Ecto neural progenitor cell (in vitro differentiated cells): Measurements from ENCODE around the gene SARS1.
"Not testable (repeated sequence)": the region's sequence is repeated elsewhere in the genome, so short reads cannot be mapped to it uniquely, and the experiment has no call there.

Experiments used
- DNase-seq: peaks from one replicate; pipeline ENCODE4 v3.0.0-alpha.2; 2018; ENCODE audit warnings: low spot score

SARS1 gene, protein sequence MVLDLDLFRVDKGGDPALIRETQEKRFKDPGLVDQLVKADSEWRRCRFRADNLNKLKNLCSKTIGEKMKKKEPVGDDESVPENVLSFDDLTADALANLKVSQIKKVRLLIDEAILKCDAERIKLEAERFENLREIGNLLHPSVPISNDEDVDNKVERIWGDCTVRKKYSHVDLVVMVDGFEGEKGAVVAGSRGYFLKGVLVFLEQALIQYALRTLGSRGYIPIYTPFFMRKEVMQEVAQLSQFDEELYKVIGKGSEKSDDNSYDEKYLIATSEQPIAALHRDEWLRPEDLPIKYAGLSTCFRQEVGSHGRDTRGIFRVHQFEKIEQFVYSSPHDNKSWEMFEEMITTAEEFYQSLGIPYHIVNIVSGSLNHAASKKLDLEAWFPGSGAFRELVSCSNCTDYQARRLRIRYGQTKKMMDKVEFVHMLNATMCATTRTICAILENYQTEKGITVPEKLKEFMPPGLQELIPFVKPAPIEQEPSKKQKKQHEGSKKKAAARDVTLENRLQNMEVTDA

DNA sequence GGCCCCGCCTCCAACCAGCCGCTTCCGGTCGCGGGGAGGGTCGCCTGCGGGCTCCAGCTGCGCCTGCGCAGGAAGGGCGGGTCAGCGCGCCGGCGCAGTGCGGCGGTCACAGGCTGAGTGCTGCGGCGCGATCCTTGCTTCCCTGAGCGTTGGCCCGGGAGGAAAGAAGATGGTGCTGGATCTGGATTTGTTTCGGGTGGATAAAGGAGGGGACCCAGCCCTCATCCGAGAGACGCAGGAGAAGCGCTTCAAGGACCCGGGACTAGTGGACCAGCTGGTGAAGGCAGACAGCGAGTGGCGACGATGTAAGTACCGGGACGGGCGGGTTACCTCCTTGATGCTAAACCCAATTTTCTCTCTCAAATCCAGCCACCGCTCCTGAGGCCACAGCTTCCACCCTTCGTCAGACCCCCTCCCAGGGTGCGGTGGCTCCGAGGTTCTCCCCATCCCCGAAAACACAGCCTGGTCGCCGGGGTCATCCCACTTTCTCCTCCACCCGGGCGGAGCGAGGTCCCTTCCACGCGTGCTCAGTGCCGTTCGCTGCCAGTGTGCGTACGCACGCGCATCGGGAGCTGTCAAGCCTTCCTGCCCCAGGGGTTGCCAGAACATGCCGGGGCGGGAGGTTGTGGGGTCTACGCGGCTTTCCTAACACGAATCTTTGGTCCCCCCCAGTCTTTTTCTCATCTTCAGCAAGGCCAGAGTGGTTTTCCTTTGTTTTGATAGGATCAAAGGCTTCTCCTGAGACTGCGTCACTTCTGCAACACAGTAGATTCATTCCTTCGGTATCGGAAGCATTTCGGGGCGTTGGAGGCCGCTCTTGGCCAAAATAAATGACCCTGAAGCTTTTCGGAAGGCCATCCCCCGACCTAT is at the start of gene SARS1:
TSS of gene SARS1 (plus strand) at position 95 of the 870 bp plus-strand sequence. CDS start at position 170, 75 bp downstream.
- peak; percentile 94 for DNase-seq

GRCh38 chr1:109164538-109164937 is 49.2 kb upstream of the SARS1 start:
- DNase-seq = no peak

- DNase-seq = no peak
These were observed 46.7 kb upstream of the SARS1 start for GRCh38 chr1:109167001-109167506.

GRCh38 chr1:109170035-109170764 is 43.5 kb upstream of the SARS1 start:
- no peak for DNase-seq

DNA sequence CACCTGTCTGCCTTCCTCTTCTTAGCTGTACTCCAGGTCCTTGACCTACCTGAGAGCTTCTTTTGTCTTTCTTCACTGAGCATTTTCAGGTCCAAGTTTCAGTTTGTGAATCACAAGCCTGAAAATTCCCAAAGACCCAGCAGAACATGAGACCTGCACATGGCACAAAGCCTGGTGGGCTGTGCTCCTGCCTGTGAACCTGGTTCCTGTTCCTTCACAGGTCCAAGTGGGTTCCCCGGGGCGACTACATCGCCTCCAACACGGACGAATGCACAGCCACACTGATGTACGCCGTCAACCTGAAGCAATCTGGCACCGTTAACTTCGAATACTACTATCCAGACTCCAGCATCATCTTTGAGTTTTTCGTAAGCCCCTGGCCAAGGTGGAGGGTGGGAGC is 42.1 kb upstream of the SARS1 start:
- no peak for DNase-seq

GRCh38 chr1:109176349-109176748 is 37.4 kb upstream of the SARS1 start:
- DNase-seq = not testable (repeated sequence)

DNA sequence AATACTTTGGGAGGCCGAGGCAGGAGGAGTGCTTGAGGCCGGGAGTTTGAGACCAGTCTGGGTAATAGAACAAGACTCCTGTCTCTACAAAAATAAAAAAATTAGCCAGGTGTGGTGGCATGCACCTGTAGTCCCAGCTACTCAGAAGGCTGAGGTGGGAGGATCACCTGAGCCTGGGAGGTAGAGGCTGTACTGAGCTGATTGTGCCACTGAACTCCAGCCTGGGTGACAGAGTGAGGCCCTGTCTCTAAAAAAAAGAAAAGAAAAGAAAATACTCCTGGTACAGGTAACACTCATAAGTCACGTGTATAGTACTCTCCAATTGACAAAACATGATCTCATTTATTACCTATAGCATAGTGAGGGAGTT is 33.0 kb upstream of the SARS1 start:
- DNase-seq = not testable (repeated sequence)

DNA sequence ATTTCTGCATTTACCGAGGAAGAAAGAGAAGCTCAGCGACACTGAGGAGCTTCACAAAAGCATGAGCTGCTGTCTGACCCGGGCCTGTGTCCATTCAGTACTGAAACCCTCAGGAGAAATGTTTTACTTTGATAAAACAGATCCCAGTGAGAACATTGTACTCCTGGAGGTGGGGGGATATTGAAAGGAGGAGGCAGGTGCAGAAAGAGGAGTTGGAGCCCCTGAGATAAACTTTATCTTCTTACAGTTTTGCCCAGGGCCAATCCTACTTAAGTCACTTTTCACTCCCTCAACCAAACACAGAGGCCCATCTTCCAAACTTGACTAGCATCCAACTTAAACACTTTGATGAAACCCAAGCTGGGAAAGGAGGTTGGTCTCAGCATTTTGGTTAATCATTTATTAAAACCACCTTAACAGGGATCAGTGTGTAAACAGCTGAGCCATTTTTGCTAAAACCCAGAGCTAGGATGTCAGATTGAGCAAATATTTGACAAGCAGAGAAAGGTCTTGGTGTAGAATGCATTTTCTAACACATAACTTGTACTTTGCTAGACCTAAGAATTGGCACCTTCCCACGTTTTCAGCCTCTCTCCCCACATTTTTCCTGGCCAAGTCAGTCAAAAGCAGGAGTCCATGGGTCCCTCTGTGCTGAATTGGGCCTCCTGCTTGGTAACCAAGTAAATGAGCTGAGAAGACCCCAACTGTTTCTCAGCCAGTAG is 32.5 kb upstream of the SARS1 start:
- DNase-seq = no peak

DNA sequence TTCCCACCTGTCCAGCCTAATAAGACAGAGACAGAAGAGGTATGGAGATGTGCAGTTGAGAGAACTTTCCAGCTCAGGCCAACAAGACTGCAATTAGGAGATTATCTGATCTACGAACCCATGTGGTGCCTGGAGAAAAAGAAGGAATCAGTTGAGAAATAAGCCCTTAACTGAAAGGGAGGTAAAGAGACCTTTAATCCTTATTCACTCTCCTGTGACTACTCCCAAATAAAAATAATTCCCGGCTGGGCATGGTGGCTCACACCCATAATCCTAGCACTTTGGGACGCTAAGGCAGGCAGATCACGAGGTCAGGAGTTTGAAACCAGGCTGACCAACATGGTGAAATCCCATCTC is 31.9 kb upstream of the SARS1 start:
- no peak for DNase-seq

- no peak for DNase-seq
These were observed 30.5 kb upstream of the SARS1 start for GRCh38 chr1:109183058-109183738.

DNA sequence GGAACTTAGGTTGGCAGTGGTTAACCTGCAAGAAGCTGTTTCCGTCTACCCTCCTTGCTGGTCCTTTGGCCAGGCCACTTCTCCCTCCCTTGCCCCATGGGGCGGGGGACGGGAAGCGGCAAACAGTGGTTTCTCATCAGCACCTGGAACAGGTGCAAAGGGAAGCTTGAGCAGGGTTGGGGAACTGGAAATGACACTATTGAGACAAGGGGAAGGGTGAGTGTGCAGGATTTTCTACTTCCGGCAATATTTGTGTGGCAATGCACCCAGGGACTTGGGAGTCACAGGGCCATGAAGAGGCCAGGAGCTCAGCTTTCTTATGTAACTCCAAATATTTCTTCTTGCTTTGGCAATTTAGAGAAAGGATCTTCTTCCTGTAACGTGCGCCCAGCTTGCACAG is 29.0 kb upstream of the SARS1 start:
- no peak for DNase-seq

DNA sequence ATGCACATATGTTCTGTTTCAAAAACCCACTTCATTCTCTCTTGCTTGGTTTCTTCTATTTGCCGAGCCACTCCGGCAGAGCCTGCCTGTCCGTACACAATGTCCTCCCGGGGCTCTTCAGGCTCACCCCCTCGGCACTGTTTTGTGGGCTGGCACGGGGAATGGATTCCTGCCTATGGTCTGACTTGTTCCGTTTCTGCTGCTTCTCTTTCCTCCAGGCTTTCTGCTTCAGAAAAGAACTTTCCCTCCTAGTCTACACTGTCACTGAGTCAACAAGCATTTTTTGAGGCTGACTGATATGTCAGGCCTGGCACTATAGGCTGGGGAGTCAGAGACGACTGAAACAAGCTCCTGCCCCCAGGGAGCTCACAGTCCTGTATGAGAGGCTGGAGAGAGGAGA is 28.4 kb upstream of the SARS1 start:
- DNase-seq = no peak

DNA sequence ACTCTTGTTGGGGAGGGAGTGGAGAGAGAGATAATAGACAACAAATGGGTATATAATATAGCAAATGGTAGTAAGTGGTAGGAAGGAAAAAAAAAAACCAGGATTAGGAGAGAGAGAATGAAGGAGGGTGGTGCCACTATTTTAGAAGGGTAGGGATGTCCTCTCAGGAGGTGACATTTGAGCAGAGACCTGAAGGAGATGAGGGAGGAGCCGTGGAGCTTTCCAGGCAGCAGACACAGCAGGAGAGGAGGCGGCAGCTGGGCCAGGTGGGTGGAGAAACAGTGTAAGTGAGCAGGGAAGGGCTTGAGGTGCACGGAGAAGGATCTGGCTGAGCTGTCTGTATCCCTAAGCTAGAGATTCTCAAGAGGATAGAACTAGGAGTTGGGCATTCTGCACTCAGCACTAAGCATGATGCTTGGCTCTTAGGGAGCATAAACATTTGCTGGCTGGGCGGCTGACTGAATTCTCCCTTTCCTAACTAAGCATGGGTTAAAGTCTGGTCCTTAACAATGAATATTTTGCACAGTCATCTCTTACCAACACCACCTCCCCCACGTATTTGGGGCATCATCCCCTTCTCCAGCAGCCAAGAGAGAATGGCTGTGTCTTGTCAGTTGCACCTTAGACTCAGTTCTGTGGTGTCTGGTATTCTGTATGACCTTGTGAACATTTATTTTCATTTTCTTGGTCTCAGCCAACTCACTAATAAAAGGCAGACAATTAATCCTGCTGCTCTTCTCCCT is 27.6 kb upstream of the SARS1 start:
- no peak for DNase-seq

- no peak for DNase-seq
These were observed 27.0 kb upstream of the SARS1 start for GRCh38 chr1:109186733-109187086.

- DNase-seq = no peak
These were observed 26.6 kb upstream of the SARS1 start for GRCh38 chr1:109187127-109187526.

DNA sequence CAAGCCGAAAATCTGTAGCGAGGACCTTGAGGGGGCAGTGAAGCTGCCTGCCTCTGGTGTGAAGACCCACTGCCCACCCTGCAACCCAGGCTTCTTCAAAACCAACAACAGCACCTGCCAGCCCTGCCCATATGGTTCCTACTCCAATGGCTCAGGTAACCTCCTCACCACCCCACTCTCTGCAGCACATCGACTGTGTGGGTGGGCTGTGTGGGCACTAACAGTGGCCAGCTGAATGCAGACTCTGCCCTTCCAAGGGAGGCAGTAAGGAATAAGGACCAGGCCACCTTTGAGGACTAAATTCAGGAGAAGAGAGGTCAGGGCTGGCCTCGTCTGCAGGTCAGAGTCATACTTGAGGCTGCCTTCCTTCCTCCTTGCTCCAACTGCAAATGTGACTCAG is 25.5 kb upstream of the SARS1 start:
- no peak for DNase-seq

- no peak for DNase-seq
These were observed 24.9 kb upstream of the SARS1 start for GRCh38 chr1:109188781-109189180.

DNA sequence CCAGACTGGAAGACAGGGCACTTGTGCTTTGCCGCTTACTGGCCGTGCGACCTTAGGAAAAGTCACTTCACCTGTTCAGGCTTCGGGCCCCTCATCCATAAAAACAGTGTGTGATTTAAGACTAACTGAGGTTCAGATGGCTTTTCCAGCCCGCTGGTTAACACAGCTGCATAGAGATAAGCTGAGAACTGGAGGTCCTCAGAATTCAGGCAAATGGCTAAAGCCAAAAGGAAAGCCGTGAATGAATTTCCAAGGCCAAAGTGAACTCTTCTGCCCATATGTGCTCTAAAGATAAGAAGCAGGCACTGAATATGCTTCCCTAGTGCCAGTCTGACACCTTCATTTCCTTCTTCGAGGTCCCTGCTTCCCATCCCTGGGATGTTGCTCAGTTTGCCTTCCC is 23.5 kb upstream of the SARS1 start:
- DNase-seq = no peak

- DNase-seq = peak; percentile 60
These were observed 22.3 kb upstream of the SARS1 start for GRCh38 chr1:109191377-109191776.

GRCh38 chr1:109191891-109192290 is 21.8 kb upstream of the SARS1 start:
- no peak for DNase-seq
